ENCODE results near the gene MEIKIN. TPM values are rescaled to one million over a fixed set of nuclear protein-coding genes. Genes with fewer than 3 reads are reported as not detected.

The MEIKIN gene
- total and polyA plus RNA-seq, 4 experiments from 2014 or later, result 3.6 to 6.2 TPM; not detected in 2

- Histone ChIP-seq H3K4me1 (ENCODE audit: insufficient read depth, low read length) (peaks cover 31% of the 10 kb centered on the region), H3K4me3 (ENCODE audit: low read length in 2 of 2) (no peak overlapping the region), H3K9me3 (ENCODE audit: control insufficient read depth in 1 of 2, low read length in 2 of 2) (no peaks in the 10 kb centered on the region), H3K36me3 (ENCODE audit: insufficient read depth, low read length) (no peaks in the 10 kb centered on the region), H3K27ac (ENCODE audit: low read depth, low read length) (no peak overlapping the region), H3K27me3 (ENCODE audit: insufficient read depth, low read length) (no peaks in the 10 kb centered on the region)
- ChIA-PET POLR2A (ENCODE audit: partially characterized antibody) (no interaction called here), CTCF (ENCODE audit: partially characterized antibody) (no interaction called here)
- peaks cover 0 to 4% (median 0%) of the 10 kb centered on the region in 8 donors for H3K9me3 Mint-ChIP-seq
- no peaks in the 10 kb centered on the region for H3K27me3 Mint-ChIP-seq
- intact Hi-C loops (cut with micrococcal nuclease), result no loop called here
- H3K27ac Mint-ChIP-seq, result no peak overlapping the region
- H3K4me3 Mint-ChIP-seq, result peak overlapping the region in 1 of 8 donors; percentile 2
- peaks cover 30 to 50% (median 44%) of the 10 kb centered on the region in 4 donors for H3K4me1 Mint-ChIP-seq
- DNase-seq, result no peak
- H3K36me3 Mint-ChIP-seq, result peaks cover 2 to 11% of the 10 kb centered on the region in 2 donors
Measured at GRCh38 chr5:131757830-131758519, 187.5 kb downstream of the MEIKIN start.

Other genes with a start within 250 kb of the MEIKIN start
- gene FNIP1, start 148.6 kb downstream of the MEIKIN start, total RNA-seq, result 10 to 100 TPM; 34.9 to 35.9 TPM
- 10 to 100 TPM in 1 of 2 donors, 1 to 10 TPM in 1; 8.2 to 11.6 TPM for gene FNIP1, start 148.6 kb downstream of the MEIKIN start, polyA plus RNA-seq
- 10 to 100 TPM; 50.4 to 51.7 TPM for gene ACSL6, start 66.0 kb upstream of the MEIKIN start, total RNA-seq
- gene ACSL6, start 66.0 kb upstream of the MEIKIN start, polyA plus RNA-seq, result 10 to 100 TPM; 11.1 to 18.4 TPM
- not detected for gene IL3, start 115.0 kb upstream of the MEIKIN start, total RNA-seq
- not detected for gene IL3, start 115.0 kb upstream of the MEIKIN start, polyA plus RNA-seq
- gene CSF2, start 128.1 kb upstream of the MEIKIN start, total RNA-seq, result not detected
- gene CSF2, start 128.1 kb upstream of the MEIKIN start, polyA plus RNA-seq, result under 1 TPM in 1 of 2 donors, not detected in 1; 0.77 TPM

All from CD4-positive, alpha-beta memory T cell (primary cell).